HepG2 (cell line): Measurements from ENCODE around the gene ST6GALNAC4. TPM values are rescaled to one million over a fixed set of nuclear protein-coding genes. Genes with fewer than 3 reads are reported as not detected.

ENCODE experiments used
- CHCHD3 ChIP-seq: sonication (generic); formaldehyde crosslinking; IDR thresholded peaks from 2 replicates; pipeline ENCODE4 v1.8.0; 2022; ENCODE audit warnings: mild to moderate bottlenecking, missing genetic modification reagents, moderate library complexity
- EHMT2 ChIP-seq: fragments of 200-600 bp; sonication (generic); IDR thresholded peaks from 2 replicates; pipeline ENCODE4 v1.7.0; 2017; ENCODE audit warnings: antibody characterized with exemption, low read depth, low read length, borderline replicate concordance
- ESRRA ChIP-seq: sonication (generic); formaldehyde crosslinking; IDR thresholded peaks from 2 replicates; pipeline ENCODE4 v1.5.1; 2020; ENCODE audit warnings: mild to moderate bottlenecking, low read depth, missing genetic modification reagents
- HOXA5 ChIP-seq: sonication (generic); formaldehyde crosslinking; IDR thresholded peaks from 2 replicates; pipeline ENCODE4 v1.4.0; 2020; ENCODE audit warnings: missing genetic modification reagents
- MYNN ChIP-seq: sonication (generic); formaldehyde crosslinking; IDR thresholded peaks from 2 replicates; pipeline ENCODE4 v1.4.0; 2020; ENCODE audit warnings: mild to moderate bottlenecking, low read depth, missing genetic modification reagents
- RBM22 ChIP-seq: fragments of 200-400 bp; formaldehyde crosslinking; optimal IDR thresholded peaks from 2 replicates; pipeline ENCODE3; 2017; ENCODE audit warnings: mild to moderate bottlenecking, low read length, moderate library complexity
- TP53 ChIP-seq: sonication (generic); formaldehyde crosslinking; conservative IDR thresholded peaks from 2 replicates; pipeline ENCODE4 v1.4.0; 2020; ENCODE audit warnings: missing genetic modification reagents
- ZNF337 ChIP-seq: sonication (generic); formaldehyde crosslinking; IDR thresholded peaks from 2 replicates; pipeline ENCODE4 v1.5.1; 2020; ENCODE audit warnings: missing genetic modification reagents, low read depth, mild to moderate bottlenecking, borderline replicate concordance
- ZNF816 ChIP-seq: sonication (generic); formaldehyde crosslinking; IDR thresholded peaks from 2 replicates; pipeline ENCODE4 v1.8.0; 2022; ENCODE audit warnings: missing genetic modification reagents, mild to moderate bottlenecking, borderline replicate concordance
- polyA plus RNA-seq, 8 experiments: library from polyadenylated mRNA; depleted of rRNA in 3 of 8; stranded (reverse) in 7 of 8; unstranded in 1 of 8; fragments of >200 nt; fragmentation: Illumina TruSeq in 4 of 8; extraction: Trizol in 4 of 8; gene quantifications; 2 replicates each; pipeline versions ENCODE4 v1.2.1 to v1.2.3, GENCODE V29; 2011 to 2016; ENCODE audit warnings: low read depth in 4 of 8, missing spikeins in 1 of 8, mixed read lengths in 1 of 8; ENCODE audit not compliant: insufficient read depth in 1 of 8
- total RNA-seq, 5 experiments: library from RNA; depleted of rRNA; stranded (reverse); fragments of >200 nt; fragmentation: Illumina TruSeq; extraction: Trizol; gene quantifications; 2 replicates each; pipeline ENCODE4 v1.2.3, GENCODE V29; 2016; ENCODE audit warnings: low read depth in 1 of 5
- TF ChIP-seq, protein P1 (sequence below): sonication (generic); formaldehyde crosslinking; IDR thresholded peaks from 2 replicates; pipeline ENCODE4; 2020; ENCODE audit warnings: missing genetic modification reagents, mild to moderate bottlenecking, borderline replicate concordance
- TF ChIP-seq, protein P2 (sequence below): sonication (generic); formaldehyde crosslinking; IDR thresholded peaks from 2 replicates; pipeline ENCODE4 v1.9.0; 2021; ENCODE audit warnings: mild to moderate bottlenecking, missing genetic modification reagents
- TF ChIP-seq, protein P3 (sequence below): sonication (generic); formaldehyde crosslinking; IDR thresholded peaks from 2 replicates; pipeline ENCODE4 v1.4.0; 2020; ENCODE audit warnings: missing genetic modification reagents, borderline replicate concordance
- TF ChIP-seq, protein P4 (sequence below): sonication (generic); formaldehyde crosslinking; conservative IDR thresholded peaks from 2 replicates; pipeline ENCODE4 v1.8.0; 2022; ENCODE audit warnings: mild to moderate bottlenecking, moderate library complexity, missing genetic modification reagents

Gene ST6GALNAC4
- total and polyA plus RNA-seq, 2 of the 13 experiments (the other 11 are each of a cell fraction or from before 2014, with no cell fraction given): 18.8 to 27.7 TPM

DNA sequence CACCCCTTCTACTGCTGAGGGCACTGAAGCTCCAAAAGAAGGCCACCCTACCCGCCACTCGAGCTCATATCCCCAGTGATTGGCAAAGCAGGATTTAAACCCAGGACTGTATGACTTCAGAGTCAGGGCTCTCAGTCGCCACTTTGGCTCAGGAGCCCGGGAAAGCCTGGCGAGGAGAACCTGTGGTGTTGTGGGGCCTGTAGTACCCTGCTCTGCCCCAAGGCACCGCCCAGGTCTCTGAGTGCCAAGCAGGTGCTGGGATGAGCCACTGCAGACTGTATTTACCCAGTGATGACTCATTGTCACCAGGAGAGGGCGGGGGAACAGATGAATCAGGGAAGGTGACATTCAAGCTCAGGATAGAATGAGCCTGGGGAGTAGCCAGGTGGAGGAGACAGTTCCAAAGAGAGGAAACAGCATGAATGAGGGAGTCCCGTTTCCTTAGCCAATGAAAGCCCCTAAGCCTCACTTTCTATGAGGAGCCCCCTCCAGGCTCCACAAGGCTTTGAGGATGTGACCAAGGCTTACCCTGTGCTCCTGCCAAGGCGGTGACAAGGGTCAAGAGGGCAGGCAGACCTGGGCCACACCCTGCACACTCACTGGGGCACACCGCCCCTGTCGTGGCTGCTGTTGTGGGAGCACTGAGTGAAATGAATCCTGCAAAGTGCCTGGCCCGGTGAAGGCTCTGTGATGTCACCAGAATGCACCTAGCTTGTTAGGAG lies 38.6 kb upstream of the ST6GALNAC4 start (continued):
- TF ChIP-seq CHCHD3 (CRISPR knock-in tag) (no peak), TP53 (no peak), RBM22 (no peak), ESRRA (CRISPR knock-in tag) (peak; percentile 90), HOXA5 (no peak), ZNF337 (no peak), MYNN (CRISPR knock-in tag) (0 out of 2 replicates have a peak, but pooled peaks have one; percentile 15), EHMT2 (no peak), ZNF816 (CRISPR knock-in tag) (no peak)
- TF ChIP-seq, protein P1, sequence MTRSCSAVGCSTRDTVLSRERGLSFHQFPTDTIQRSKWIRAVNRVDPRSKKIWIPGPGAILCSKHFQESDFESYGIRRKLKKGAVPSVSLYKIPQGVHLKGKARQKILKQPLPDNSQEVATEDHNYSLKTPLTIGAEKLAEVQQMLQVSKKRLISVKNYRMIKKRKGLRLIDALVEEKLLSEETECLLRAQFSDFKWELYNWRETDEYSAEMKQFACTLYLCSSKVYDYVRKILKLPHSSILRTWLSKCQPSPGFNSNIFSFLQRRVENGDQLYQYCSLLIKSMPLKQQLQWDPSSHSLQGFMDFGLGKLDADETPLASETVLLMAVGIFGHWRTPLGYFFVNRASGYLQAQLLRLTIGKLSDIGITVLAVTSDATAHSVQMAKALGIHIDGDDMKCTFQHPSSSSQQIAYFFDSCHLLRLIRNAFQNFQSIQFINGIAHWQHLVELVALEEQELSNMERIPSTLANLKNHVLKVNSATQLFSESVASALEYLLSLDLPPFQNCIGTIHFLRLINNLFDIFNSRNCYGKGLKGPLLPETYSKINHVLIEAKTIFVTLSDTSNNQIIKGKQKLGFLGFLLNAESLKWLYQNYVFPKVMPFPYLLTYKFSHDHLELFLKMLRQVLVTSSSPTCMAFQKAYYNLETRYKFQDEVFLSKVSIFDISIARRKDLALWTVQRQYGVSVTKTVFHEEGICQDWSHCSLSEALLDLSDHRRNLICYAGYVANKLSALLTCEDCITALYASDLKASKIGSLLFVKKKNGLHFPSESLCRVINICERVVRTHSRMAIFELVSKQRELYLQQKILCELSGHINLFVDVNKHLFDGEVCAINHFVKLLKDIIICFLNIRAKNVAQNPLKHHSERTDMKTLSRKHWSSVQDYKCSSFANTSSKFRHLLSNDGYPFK (CRISPR knock-in tag): no peak
- TF ChIP-seq, protein P2, sequence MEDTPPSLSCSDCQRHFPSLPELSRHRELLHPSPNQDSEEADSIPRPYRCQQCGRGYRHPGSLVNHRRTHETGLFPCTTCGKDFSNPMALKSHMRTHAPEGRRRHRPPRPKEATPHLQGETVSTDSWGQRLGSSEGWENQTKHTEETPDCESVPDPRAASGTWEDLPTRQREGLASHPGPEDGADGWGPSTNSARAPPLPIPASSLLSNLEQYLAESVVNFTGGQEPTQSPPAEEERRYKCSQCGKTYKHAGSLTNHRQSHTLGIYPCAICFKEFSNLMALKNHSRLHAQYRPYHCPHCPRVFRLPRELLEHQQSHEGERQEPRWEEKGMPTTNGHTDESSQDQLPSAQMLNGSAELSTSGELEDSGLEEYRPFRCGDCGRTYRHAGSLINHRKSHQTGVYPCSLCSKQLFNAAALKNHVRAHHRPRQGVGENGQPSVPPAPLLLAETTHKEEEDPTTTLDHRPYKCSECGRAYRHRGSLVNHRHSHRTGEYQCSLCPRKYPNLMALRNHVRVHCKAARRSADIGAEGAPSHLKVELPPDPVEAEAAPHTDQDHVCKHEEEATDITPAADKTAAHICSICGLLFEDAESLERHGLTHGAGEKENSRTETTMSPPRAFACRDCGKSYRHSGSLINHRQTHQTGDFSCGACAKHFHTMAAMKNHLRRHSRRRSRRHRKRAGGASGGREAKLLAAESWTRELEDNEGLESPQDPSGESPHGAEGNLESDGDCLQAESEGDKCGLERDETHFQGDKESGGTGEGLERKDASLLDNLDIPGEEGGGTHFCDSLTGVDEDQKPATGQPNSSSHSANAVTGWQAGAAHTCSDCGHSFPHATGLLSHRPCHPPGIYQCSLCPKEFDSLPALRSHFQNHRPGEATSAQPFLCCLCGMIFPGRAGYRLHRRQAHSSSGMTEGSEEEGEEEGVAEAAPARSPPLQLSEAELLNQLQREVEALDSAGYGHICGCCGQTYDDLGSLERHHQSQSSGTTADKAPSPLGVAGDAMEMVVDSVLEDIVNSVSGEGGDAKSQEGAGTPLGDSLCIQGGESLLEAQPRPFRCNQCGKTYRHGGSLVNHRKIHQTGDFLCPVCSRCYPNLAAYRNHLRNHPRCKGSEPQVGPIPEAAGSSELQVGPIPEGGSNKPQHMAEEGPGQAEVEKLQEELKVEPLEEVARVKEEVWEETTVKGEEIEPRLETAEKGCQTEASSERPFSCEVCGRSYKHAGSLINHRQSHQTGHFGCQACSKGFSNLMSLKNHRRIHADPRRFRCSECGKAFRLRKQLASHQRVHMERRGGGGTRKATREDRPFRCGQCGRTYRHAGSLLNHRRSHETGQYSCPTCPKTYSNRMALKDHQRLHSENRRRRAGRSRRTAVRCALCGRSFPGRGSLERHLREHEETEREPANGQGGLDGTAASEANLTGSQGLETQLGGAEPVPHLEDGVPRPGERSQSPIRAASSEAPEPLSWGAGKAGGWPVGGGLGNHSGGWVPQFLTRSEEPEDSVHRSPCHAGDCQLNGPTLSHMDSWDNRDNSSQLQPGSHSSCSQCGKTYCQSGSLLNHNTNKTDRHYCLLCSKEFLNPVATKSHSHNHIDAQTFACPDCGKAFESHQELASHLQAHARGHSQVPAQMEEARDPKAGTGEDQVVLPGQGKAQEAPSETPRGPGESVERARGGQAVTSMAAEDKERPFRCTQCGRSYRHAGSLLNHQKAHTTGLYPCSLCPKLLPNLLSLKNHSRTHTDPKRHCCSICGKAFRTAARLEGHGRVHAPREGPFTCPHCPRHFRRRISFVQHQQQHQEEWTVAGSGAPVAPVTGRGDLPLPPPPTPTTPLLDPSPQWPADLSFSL (CRISPR knock-in tag): no peak
- TF ChIP-seq, protein P3, sequence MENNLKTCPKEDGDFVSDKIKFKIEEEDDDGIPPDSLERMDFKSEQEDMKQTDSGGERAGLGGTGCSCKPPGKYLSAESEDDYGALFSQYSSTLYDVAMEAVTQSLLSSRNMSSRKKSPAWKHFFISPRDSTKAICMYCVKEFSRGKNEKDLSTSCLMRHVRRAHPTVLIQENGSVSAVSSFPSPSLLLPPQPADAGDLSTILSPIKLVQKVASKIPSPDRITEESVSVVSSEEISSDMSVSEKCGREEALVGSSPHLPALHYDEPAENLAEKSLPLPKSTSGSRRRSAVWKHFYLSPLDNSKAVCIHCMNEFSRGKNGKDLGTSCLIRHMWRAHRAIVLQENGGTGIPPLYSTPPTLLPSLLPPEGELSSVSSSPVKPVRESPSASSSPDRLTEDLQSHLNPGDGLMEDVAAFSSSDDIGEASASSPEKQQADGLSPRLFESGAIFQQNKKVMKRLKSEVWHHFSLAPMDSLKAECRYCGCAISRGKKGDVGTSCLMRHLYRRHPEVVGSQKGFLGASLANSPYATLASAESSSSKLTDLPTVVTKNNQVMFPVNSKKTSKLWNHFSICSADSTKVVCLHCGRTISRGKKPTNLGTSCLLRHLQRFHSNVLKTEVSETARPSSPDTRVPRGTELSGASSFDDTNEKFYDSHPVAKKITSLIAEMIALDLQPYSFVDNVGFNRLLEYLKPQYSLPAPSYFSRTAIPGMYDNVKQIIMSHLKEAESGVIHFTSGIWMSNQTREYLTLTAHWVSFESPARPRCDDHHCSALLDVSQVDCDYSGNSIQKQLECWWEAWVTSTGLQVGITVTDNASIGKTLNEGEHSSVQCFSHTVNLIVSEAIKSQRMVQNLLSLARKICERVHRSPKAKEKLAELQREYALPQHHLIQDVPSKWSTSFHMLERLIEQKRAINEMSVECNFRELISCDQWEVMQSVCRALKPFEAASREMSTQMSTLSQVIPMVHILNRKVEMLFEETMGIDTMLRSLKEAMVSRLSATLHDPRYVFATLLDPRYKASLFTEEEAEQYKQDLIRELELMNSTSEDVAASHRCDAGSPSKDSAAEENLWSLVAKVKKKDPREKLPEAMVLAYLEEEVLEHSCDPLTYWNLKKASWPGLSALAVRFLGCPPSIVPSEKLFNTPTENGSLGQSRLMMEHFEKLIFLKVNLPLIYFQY (CRISPR knock-in tag): 0 out of 2 replicates have a peak, but pooled peaks have one; percentile 52
- TF ChIP-seq, protein P4, sequence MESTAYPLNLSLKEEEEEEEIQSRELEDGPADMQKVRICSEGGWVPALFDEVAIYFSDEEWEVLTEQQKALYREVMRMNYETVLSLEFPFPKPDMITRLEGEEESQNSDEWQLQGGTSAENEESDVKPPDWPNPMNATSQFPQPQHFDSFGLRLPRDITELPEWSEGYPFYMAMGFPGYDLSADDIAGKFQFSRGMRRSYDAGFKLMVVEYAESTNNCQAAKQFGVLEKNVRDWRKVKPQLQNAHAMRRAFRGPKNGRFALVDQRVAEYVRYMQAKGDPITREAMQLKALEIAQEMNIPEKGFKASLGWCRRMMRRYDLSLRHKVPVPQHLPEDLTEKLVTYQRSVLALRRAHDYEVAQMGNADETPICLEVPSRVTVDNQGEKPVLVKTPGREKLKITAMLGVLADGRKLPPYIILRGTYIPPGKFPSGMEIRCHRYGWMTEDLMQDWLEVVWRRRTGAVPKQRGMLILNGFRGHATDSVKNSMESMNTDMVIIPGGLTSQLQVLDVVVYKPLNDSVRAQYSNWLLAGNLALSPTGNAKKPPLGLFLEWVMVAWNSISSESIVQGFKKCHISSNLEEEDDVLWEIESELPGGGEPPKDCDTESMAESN (CRISPR knock-in tag): no peak
